Measurements from ENCODE around the gene AMMECR1.
"Not testable (repeated sequence)": the region's sequence is repeated elsewhere in the genome, so short reads cannot be mapped to it uniquely, and the experiment has no call there.

The AMMECR1 gene

GRCh38 chrX:110155759-110156158 is 162.1 kb downstream of the AMMECR1 start:
- no peak overlapping the region for H3K4me3 ChIP-seq
- H3K27ac ChIP-seq: no peak overlapping the region

GRCh38 chrX:110154328-110154727 is 163.6 kb downstream of the AMMECR1 start:
- H3K27ac ChIP-seq, H3K4me3 ChIP-seq: not testable (repeated sequence)

- Histone ChIP-seq H3K27ac (no peak overlapping the region), H3K4me3 (no peak overlapping the region)
Measured at GRCh38 chrX:110153896-110154295, 164.0 kb downstream of the AMMECR1 start.

GRCh38 chrX:110153244-110153643 is 164.6 kb downstream of the AMMECR1 start:
- Histone ChIP-seq H3K27ac (no peak overlapping the region), H3K4me3 (no peak overlapping the region)

- no peak overlapping the region for H3K4me3 ChIP-seq
- no peak overlapping the region for H3K27ac ChIP-seq
Measured at GRCh38 chrX:110146521-110146920, 171.4 kb downstream of the AMMECR1 start.

GRCh38 chrX:110145854-110146253 is 172.0 kb downstream of the AMMECR1 start:
- Histone ChIP-seq H3K27ac (no peak overlapping the region), H3K4me3 (no peak overlapping the region)

GRCh38 chrX:110145311-110145710 is 172.6 kb downstream of the AMMECR1 start:
- no peak overlapping the region for H3K27ac ChIP-seq
- no peak overlapping the region for H3K4me3 ChIP-seq
